Stimulated activated CD4-positive, alpha-beta T cell treated with anti-CD3 and anti-CD28 coated beads, Interleukin-2, amount 100 ng/mL, for 24 hours (primary cell): ENCODE results near the gene CPE.
"Not testable (repeated sequence)": the region's sequence is repeated elsewhere in the genome, so short reads cannot be mapped to it uniquely, and the experiment has no call there.

Experiments used
- DNase-seq, 2 donors: peaks; one replicate each; pipeline ENCODE4 v3.0.0-alpha.2; 2020

CPE gene

DNA sequence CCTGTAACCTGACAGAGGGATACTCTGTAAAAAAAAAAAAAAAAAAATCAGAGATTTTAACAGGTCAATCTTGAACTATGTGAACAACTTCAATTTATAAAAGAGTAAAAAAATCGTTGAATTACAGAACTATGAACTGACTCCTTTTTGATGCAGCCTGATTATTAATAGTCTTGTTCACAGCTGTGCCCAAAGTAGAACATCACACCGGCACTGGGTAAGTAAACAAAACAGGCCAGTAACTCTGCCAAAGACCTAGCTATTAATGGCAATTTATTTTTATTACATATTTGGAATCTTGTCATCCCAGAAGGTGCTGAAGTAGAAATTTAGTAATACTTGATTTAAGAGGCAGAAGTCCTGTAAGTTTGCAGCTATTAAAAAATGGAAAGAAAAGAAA is 31.4 kb downstream of the CPE start:
- no peak for DNase-seq

DNA sequence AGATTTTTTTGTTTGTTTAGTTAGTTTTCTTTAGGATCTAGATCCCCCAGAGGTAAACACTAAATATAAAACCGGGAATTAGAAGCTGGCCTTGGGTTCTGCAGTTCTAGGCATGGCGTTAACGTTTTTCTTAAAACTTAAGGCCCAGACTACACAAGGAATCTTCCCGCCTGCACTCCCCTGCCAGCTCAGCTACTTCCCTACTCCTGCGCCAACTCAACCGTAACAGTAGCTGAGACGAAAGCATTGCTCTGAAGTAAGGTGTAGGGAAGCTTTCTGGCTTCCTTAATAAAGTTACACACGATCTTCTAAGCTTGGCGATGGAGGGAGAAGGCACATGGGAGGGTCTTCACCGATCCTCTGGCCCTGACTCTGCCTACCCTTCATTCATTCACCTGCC is 37.1 kb downstream of the CPE start:
- DNase-seq = no peak

DNA sequence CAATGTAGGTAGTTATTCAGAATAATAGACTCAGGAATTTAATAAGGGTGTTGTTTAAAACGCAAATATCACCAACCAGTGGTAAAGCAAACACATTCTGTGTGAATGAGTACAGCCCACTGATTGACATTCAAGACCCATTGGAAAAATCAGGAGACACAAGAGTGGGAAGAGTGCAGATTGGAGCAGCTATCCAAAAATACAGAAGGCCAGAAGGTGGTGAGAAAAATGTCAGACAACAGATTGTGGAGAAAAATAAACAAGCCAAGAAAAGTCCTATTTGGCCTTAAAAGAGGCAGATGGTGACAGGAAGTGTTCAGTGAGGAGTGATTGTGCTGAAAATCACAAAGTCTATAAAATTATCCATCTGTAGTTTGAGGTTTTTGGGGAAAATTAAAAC is 39.3 kb downstream of the CPE start:
- no peak for DNase-seq

DNA sequence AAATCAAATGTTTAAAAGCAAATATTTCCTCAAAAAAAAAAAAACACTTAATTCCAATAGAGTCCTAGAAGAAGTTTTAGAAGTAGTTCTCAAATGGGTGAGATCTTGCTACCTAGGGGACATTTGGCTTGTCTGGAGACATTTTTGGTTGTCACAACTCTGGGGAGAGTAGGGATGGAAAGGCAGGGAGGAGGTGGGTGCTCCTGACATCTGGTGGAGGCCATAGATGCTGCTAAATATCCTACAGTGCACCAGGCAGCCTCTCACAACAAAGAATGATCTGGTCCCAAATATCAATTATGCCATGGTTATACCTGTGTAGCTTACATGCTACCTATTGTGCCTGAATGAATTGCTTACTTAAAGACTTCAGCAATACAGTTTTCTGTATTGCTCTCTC is 46.8 kb downstream of the CPE start:
- DNase-seq = no peak

DNA sequence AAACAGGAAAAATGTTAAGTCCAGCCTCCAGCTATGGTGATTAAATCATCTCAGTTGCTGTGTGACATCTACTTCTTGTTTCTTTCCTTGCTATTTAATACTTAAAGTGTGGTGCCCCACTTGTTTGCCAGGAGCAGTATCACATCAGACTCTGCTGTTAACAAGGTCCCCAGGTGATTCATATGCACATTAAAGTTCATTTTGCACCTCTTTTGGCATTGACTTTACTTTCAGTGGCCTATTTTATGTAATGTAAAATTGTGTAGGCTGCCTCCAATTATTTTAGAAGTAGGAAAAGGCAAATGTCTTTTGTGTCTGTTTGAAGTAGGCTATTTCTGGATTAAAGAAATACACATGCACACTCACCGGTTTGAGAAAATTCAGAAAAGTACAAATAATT is 47.5 kb downstream of the CPE start:
- DNase-seq = no peak

DNA sequence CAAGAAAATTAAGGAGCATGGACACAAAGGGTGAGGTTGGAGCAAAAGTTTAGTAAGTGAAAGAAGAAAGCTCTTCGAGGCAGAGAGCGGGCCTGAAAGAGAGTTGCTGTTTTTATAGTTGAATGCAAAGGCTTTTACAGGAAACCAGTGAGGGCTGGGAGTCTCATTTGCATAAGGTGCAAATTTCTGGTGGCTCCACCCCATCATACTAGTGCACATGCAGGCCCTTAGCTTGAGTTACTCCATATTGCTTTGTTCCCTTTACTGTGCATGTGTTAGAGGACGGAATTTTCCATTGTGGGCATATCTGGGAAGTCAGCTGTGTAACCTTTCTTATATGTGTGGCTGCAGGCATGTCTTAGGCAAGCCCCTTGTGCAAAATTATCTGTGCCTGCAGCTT is 48.0 kb downstream of the CPE start:
- no peak for DNase-seq

DNA sequence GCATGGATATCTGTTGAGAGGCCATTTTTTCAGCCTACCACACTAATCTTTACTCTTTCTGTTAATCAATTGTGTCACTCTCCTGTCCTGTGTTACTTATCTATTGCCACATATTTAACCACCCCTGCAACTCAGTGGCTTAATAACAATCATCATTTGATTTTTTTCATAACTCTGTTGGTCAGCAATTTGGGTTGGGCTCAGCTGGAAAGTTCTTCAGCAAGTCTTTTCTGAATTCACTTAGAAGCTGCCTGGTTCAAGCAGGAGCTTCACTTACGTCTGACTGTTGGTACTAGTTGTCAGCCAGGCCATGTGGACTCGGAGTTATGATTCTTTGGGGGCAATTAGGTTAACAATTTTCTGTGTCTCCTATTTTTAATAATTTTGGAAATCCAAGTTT is 50.1 kb downstream of the CPE start:
- DNase-seq = no peak

DNA sequence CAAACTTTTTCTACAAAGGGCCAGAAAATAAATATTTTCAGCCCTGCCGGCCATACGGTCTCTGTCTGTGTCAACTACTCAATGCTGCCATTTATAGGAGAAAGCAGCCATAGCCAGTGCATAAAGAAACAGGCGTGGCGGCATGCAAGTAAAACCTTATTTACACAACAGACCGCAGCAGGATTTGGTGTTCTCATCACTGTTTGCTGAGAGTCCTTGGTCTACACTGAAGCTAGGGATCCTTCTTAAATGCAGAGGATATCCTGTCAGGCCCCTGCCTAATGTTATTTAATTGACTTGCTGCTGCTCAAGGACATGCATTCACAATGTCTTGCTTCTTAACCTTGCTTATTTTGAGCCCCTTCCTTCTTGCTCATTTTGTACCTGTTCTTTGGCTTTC is 54.7 kb downstream of the CPE start:
- no peak for DNase-seq

DNA sequence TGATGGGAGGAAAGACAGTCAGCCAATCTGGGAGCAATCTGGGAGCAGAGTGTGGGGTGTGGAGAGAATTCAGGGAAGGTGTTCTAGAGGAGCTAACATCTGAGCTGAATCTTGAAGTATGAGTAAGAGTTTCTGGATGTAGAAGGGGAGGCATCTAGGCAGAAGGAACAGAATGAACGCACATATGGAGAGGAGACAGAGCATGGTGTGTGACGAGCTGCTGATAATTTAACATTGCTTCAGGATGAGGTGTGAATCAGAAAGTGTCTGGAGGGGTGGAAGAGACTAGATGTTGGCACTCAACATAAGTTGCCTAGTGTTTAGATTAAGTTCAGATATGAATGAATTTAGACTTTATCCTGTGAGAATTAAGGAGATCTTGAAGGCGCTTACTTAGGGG is 58.9 kb downstream of the CPE start:
- no peak for DNase-seq

DNA sequence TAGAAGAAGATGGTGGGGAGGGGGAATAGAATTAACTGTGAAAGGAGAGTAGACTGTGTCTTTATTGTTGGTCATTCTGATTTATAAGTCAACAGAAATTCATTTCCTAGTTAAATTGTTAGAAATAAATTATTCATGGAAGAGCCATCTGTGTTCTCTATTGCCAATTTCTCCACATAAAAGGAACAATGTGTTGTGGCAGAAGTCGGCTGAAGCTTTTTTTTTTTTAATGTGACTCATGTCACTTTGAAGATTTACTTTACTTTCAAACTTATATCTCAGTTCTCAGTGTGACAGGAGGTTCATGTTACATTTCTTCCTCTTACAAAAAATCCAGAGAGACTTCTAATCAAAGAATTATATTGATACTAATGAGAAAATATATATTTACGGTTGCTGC is 60.5 kb downstream of the CPE start:
- DNase-seq = no peak

DNA sequence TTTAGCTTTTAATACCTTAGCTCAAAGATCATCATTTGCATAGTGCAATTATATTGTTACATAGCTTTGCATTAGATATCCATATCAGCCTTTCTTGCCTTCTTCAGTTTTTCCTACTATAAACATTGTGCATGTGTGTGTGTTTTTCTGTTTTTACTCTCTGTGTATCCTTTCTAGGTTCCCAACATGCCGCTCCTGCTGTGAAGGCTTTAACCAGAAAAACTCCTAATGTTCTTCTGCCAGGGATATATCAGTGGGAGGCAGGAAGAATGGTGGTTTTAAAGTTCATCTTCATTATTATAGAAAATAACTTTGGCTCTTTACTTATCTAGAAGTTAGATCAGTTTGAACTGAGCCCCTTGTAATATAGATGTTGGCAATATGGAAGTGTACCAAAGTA is 61.2 kb downstream of the CPE start:
- DNase-seq = no peak

DNA sequence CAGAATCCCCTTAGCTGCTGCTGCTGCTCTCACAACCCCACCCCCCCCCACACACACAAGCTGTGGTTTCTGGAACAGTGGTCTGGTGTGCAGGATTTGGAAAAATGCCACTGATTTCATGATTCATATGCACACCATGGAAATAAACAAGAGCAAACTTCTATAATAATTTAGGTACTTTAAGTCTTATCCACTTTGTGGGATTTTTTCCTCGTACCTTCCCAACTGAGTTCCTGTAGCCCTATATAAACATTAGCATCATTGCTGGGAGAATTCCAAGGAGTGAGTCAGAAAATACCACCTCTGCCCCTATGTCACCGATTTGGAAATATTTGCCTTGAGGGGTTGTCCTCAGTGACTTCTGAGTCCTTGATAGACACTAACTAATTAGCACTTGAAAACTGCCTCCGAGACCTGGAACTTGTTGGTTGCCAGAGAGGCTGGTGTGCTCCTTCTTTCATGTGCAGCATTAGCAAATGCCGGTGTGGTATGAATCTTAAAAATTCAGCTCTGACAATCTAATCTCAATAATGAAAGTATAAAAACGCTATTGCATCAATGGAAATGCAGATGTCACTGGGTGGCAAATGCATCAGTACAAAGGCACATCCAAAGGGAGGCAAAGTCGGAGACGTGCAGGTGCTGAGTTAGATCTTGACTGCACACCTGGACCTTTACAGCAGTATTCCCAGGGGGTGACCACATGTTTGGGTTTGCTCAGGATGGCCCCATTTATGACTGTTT is 61.8 kb downstream of the CPE start:
- no peak for DNase-seq

DNA sequence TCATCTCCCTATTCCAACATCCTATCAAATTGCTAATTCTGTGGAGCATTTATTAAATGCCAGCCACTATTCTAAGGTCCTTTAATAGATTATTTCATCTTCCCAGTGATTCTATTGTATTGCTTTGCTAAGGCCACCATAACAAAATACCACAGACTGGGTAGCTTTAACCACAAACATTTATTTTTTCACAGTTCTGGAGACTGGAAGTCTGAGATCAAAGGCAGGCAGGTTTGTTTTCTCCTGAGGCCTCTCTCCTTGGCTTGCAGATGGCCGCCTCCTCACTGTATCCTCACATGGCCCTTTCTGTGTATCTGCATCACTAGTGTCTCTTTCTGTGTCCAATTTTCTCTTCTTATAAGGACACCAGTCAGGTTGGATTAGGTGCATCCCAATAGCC is 64.5 kb downstream of the CPE start:
- DNase-seq = no peak

DNA sequence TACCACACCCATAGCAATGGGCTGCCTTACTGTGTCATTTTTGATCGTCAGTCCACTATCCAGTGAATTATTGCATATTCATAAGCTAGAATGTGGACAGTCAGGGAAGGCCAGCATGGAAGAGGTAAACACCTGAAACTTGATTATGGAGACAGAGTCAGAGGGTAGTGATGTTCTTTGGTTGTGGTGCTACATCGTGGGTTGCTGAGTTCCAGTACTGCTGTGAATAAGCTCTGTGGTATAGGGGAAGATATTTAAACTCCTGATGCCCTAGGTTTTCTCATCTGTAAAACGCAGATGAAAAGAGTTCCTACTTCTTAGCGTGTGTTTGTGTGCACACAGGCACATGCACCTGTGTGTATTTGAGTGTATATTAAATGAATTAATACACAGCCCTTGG is 69.9 kb downstream of the CPE start:
- DNase-seq = no peak

DNA sequence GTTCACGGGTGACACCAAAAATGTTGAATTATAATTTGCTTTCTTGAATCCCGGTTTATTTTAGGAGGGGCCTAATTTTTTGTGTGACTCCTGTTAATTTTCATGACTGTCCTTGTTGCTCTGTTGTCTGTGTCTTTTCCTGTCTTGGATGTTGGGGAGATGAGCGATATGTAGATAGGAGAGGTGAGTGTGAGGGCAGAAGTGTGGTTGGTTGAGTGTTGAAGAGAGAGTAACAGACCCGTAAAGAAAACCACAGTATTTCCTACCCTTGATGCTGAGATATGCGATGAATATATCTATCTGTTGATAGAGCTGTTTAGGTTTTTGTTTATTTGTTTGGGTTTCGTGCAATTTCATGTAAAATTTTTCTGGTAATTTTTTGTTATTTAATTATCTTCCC is 70.5 kb downstream of the CPE start:
- DNase-seq = no peak

DNA sequence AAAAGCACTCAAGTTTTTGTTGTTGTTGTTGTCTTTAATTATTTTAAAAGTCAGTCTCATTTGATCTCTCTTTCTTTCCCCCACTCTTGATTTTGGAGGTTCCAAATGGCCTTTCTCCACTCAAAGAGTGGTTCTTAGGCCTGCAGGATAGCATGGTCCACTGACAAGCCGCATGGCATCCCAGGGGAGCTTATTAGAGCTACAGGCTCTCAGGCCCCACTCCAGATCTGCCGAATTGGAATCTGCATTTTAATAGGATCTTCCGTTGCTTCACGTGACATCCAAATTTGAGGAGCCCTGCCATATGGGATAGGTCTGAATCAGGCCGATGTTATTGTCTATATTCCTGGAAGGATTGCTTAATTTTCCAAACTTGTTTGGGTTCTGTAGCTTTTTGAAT is 72.1 kb downstream of the CPE start:
- no peak for DNase-seq

DNA sequence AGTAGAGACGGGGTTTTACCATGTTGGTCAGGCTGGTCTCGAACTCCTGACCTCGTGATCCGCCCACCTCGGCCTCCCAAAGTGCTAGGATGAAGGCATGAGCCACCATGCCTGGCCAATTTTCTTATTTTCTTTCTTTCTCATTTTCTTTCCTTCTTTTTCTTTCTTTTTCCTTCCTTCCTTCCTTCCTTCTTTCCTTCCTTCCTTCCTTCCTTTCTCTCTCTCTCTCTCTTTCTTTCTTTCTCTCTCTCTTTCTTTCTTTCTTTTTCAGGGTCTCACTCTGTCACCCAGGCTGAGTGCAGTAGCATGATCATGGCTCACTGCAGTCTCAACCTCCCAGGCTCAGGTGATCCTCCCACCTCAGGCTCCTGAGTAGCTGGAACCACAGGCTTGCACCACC is 74.3 kb downstream of the CPE start:
- not testable (repeated sequence) for DNase-seq

DNA sequence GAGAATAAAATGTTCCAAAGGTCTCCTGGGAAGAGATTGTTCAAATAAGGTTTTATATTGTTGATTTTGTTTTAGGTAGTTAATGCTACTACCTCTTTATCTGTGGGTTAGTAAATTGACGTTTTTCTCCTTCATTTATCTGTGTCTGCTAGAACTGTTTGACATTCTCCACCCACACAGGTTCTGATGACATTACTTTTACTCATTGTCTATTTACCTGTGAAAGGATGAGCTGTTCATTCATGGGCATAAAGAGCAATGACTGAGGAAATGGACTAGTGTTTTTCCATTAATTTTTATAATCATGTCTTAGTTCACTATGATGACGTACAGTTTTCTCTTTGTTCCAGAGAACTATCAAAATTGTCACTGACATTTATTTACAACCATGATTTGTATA is 75.6 kb downstream of the CPE start:
- DNase-seq = no peak

DNA sequence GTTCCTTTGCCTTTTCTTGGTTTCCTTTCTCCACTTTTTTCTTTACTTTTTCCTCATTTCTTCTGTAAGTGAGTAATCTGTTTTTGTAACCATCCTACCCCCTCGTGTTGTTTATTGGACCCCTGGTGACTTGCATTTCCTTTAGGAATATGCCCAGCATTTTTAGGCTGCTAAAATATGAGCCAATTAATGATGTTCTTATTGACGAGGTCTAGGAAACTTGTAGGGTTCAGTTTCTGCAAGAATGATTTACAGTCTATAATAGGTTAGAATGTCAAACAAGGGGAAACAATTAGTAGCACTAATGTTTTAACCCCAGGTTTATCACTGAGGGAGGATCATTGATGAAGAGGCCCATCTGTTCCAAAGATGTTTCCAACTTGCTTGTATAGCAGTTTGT is 79.0 kb downstream of the CPE start:
- no peak for DNase-seq

DNA sequence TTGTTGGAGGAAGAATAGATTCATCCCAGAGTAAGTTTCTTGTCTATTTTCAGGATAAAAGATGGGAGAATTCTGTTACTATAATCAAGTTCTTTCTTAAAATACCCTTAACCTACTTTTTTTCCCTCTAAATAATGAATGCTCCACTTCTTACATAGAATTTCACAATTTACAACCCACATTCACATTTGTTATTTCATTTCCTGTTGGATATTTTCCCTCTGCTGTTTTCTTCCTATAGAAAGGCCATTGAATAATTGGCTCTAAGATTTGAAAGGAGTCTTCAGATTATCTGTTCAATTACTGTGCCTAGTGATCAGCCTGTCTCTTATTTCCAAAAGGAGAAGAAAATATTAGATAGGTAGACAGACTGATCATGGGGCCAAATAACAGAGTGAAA is 79.7 kb downstream of the CPE start:
- no peak for DNase-seq

DNA sequence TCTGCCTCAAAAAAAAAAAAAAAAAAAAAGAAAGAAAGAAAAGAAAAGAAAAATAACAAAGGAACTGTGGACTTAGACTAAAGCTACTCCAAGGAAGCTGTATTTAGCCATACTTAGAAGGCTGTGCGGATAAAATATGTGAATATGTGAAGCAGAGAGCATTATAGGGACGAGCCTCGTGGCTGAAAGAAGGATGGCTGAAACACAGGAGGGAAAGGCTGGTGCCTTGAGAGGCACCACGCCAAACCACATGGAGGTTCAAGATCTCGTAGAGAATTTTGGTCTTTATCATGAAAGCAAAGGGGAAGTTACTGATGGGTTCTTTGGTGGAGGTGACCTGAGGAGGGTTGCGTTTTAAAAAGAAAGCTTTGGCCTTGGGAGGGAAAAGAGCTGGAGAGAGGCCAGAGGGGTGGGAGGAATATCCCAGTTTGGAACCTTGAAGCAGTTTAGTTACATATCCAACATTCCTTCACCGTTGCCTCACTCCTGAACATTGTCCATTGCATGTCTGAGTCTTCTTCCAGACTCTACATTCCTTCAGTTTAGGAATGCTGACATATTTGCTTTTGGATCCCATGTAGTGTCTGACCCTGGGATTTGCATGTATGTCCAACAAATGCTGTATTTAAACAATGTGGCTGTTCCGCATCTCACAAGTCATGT is 82.5 kb downstream of the CPE start:
- DNase-seq = no peak

DNA sequence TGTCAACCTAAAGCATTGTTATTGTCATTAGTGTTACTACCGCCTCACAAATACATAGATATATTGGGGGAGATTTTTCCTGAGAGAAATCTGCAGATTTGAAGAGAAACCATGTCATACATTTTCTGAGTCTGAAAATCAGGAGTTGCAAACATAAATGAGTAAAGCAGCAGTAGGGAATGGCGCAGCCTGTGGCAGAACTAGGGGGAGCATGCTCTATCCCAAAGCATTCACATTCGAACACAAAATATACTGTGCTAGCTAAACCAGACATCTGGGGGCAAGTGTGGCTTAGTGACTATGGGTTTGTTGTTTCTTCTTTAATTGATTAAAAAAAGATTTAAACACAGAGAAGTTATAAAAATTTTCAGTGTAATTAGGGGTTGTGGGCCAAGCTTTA is 83.2 kb downstream of the CPE start:
- no peak for DNase-seq

DNA sequence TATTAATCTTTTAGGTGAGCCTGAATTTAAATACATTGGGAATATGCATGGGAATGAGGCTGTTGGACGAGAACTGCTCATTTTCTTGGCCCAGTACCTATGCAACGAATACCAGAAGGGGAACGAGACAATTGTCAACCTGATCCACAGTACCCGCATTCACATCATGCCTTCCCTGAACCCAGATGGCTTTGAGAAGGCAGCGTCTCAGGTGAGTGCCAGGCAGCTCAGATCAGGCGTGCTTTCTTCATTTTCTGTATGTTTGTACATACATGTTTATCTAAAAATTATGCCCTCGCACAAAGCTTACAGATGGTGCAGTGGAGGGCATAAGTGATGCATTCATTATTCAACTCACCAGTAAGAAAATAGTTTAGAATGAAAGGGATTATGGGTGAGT is 85.6 kb downstream of the CPE start:
- DNase-seq = no peak

DNA sequence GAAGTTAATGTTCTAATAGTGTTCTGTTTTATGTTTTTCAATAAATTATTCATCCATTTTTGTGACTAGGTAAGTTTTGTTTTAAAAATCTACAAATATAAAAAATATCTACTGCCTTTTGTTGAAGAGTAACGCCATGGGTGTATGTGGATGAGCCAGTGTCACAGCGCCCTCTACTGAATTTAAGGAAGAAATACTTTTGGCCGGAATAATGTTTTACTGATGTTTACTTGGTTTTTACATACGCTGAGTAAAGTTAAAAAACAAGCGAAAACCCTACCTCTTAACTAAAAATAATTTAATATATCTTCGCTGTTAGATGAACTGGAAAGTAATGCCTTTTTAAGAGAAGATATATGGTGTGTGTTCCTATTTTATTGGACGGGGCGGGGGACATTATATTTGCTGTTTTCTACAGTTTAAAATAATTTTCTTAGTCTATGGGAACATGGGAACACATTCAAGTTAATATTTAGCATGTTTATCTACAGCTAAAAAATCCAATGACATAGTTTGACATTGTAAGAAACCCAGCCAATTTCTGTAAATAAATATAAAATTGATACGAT is 86.1 kb downstream of the CPE start:
- no peak for DNase-seq

DNA sequence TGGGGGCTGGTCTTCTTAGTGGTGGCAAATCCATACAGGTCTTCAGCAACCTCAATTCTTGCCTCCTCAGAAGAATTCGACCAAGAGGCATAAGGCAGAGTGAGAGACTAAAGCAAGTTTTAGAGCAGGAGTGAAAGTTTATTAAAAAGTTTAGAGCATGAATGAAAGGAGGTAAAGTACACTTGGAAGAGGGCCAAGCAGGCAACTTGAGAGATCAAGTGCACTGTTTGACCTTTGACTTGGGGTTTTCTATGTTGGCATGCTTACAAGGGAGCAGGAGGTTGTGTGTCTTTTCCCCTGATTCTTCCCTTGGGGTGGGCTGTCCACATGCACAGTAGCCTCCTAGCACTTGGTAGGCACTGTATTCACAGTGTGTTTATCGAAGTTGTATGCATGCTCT is 91.2 kb downstream of the CPE start:
- DNase-seq = no peak
